HepG2 (cell line): ENCODE results near the gene SLC5A5. TPM values are rescaled to one million over a fixed set of nuclear protein-coding genes. Genes with fewer than 3 reads are reported as not detected.

Experiments used
- CCDC6 ChIP-seq: sonication (generic); formaldehyde crosslinking; IDR thresholded peaks from 2 replicates; pipeline ENCODE4 v1.8.1; 2022; ENCODE audit warnings: mild to moderate bottlenecking, missing genetic modification reagents, moderate library complexity
- DPF2 ChIP-seq: sonication (generic); formaldehyde crosslinking; IDR thresholded peaks from 2 replicates; pipeline ENCODE4 v1.4.0; 2020; ENCODE audit warnings: mild to moderate bottlenecking, low read depth, missing genetic modification reagents, borderline replicate concordance
- FOXK2 ChIP-seq: fragments of 450-650 bp; IDR thresholded peaks from 2 replicates; pipeline ENCODE4 v1.6.1; 2016
- HBP1 ChIP-seq: IDR thresholded peaks from 2 replicates; pipeline ENCODE4 v1.6.1; 2016; ENCODE audit warnings: low read depth, control low read depth
- MYC ChIP-seq: sonication (generic); formaldehyde crosslinking; IDR thresholded peaks from 2 replicates; pipeline ENCODE4 v1.9.0; 2021; ENCODE audit warnings: missing genetic modification reagents, borderline replicate concordance
- NPAS2 ChIP-seq: sonication (generic); formaldehyde crosslinking; IDR thresholded peaks from 2 replicates; pipeline ENCODE4 v1.8.0; 2022; ENCODE audit warnings: mild to moderate bottlenecking, missing genetic modification reagents, borderline replicate concordance
- NR3C1 ChIP-seq: sonication (generic); formaldehyde crosslinking; IDR thresholded peaks from 2 replicates; pipeline ENCODE4 v1.4.0; 2020; ENCODE audit warnings: missing genetic modification reagents
- PBX2 ChIP-seq: IDR thresholded peaks from 2 replicates; pipeline ENCODE4 v1.6.1; 2016; ENCODE audit warnings: control low read depth
- SMAD3 ChIP-seq: sonication (generic); formaldehyde crosslinking; IDR thresholded peaks from 2 replicates; pipeline ENCODE4 v1.4.0; 2020; ENCODE audit warnings: missing genetic modification reagents
- ZBTB40 ChIP-seq, 2 experiments: fragments of 450-650 bp in 1 of 2; sonication (generic) in 1 of 2; formaldehyde crosslinking in 1 of 2; IDR thresholded peaks; 2 replicates each; pipeline versions ENCODE4 v1.6.1 to v1.8.0; 2016 to 2022; ENCODE audit warnings: antibody characterized with exemption in 1 of 2, mild to moderate bottlenecking in 1 of 2, missing genetic modification reagents in 1 of 2
- ZBTB7B ChIP-seq: sonication (generic); formaldehyde crosslinking; IDR thresholded peaks from 2 replicates; pipeline ENCODE4 v1.4.0; 2020; ENCODE audit warnings: missing genetic modification reagents
- ZNF224 ChIP-seq: sonication (generic); formaldehyde crosslinking; IDR thresholded peaks from 2 replicates; pipeline ENCODE4 v1.5.0; 2020; ENCODE audit warnings: mild to moderate bottlenecking, missing genetic modification reagents
- ZNF441 ChIP-seq: sonication (generic); formaldehyde crosslinking; IDR thresholded peaks from 2 replicates; pipeline ENCODE4 v1.7.0; 2021; ENCODE audit warnings: missing genetic modification reagents, borderline replicate concordance
- ZNF510 ChIP-seq: sonication (generic); formaldehyde crosslinking; IDR thresholded peaks from 2 replicates; pipeline ENCODE4 v1.4.0; 2020; ENCODE audit warnings: low read depth, mild to moderate bottlenecking, missing genetic modification reagents
- ZNF790 ChIP-seq: sonication (generic); formaldehyde crosslinking; IDR thresholded peaks from 2 replicates; pipeline ENCODE4 v1.8.0; 2022; ENCODE audit warnings: missing genetic modification reagents, mild to moderate bottlenecking, borderline replicate concordance
- ZSCAN5A ChIP-seq: sonication (generic); formaldehyde crosslinking; IDR thresholded peaks from 2 replicates; pipeline ENCODE4 v1.8.0; 2022; ENCODE audit warnings: mild to moderate bottlenecking, missing genetic modification reagents, borderline replicate concordance
- polyA plus RNA-seq, 8 experiments: library from polyadenylated mRNA; depleted of rRNA in 3 of 8; stranded (reverse) in 7 of 8; unstranded in 1 of 8; fragments of >200 nt; fragmentation: Illumina TruSeq in 4 of 8; extraction: Trizol in 4 of 8; gene quantifications; 2 replicates each; pipeline versions ENCODE4 v1.2.1 to v1.2.3, GENCODE V29; 2011 to 2016; ENCODE audit warnings: low read depth in 4 of 8, missing spikeins in 1 of 8, mixed read lengths in 1 of 8; ENCODE audit not compliant: insufficient read depth in 1 of 8
- total RNA-seq, 5 experiments: library from RNA; depleted of rRNA; stranded (reverse); fragments of >200 nt; fragmentation: Illumina TruSeq; extraction: Trizol; gene quantifications; 2 replicates each; pipeline ENCODE4 v1.2.3, GENCODE V29; 2016; ENCODE audit warnings: low read depth in 1 of 5

Gene SLC5A5
- total and polyA plus RNA-seq, 2 of the 13 experiments (the other 11 are each of a cell fraction or from before 2014, with no cell fraction given) = not detected

GRCh38 chr19:17859533-17860330 is 12.0 kb upstream of the SLC5A5 start, which contains the start of gene RPL18A (continued):
- TF ChIP-seq MYC (CRISPR knock-in tag) = peak; percentile 98
- TF ChIP-seq ZSCAN5A (CRISPR knock-in tag) = no peak; the same call in 1 of the 2 replicates
- TF ChIP-seq CCDC6 (CRISPR knock-in tag) = no peak
- TF ChIP-seq ZNF441 (CRISPR knock-in tag) = no peak; the same call in 1 of the 2 replicates
- no peak for TF ChIP-seq DPF2 (CRISPR knock-in tag)
- peak; percentile 72 for TF ChIP-seq ZBTB40 (IDR thresholded peaks at IDR 0.05)
- TF ChIP-seq ZBTB40 (CRISPR knock-in tag; IDR thresholded peaks at IDR 0.05) = no peak
- TF ChIP-seq HBP1 (CRISPR knock-in tag) = no peak; the same call in 1 of the 2 replicates
- TF ChIP-seq ZNF224 (CRISPR knock-in tag) = no peak
- no peak for TF ChIP-seq ZNF510 (CRISPR knock-in tag)
- TF ChIP-seq ZBTB7B (CRISPR knock-in tag) = 0 out of 2 replicates have a peak, but pooled peaks have one; percentile 47
- TF ChIP-seq ZNF790 (CRISPR knock-in tag) = no peak
- TF ChIP-seq PBX2 (CRISPR knock-in tag) = peak; percentile 96
- TF ChIP-seq SMAD3 (CRISPR knock-in tag) = no peak; the same call in 1 of the 2 replicates
- no peak for TF ChIP-seq NPAS2 (CRISPR knock-in tag)
- peak; percentile 69; the same call in 1 of the 2 replicates for TF ChIP-seq FOXK2
- no peak for TF ChIP-seq NR3C1
